Renal cortex interstitium (tissue), 11 donors: ENCODE measurements around the gene KLK8. TPM values are rescaled to one million over a fixed set of nuclear protein-coding genes. Genes with fewer than 3 reads are reported as not detected.

Experiments used
- DNase-seq, 11 donors: peaks; one replicate each; pipeline ENCODE4 v3.0.0-alpha.2; 2013; ENCODE audit warnings: low read depth in 9 of 11, low spot score in 4 of 11; ENCODE audit errors: extremely low read depth in 1 of 11
- polyA plus RNA-seq, 3 donors: library from polyadenylated mRNA; unstranded; fragments of 120-200 nt; gene quantifications; one replicate each; pipeline ENCODE4 v1.2.1, GENCODE V29; 2013; ENCODE audit not compliant: insufficient read length in 3 of 3

KLK8 gene
- polyA plus RNA-seq, 3 donors, result 2.4 to 4.0 (median 3.6) TPM

GRCh38 chr19:51022526-51022925, 21.1 kb upstream of the KLK8 start:
- DNase-seq, result no peak

- peak in 3 of 11 donors; percentile 33 to 49 (median 39) for DNase-seq
These were observed 19.7 kb upstream of the KLK8 start for GRCh38 chr19:51020988-51021651.

DNA sequence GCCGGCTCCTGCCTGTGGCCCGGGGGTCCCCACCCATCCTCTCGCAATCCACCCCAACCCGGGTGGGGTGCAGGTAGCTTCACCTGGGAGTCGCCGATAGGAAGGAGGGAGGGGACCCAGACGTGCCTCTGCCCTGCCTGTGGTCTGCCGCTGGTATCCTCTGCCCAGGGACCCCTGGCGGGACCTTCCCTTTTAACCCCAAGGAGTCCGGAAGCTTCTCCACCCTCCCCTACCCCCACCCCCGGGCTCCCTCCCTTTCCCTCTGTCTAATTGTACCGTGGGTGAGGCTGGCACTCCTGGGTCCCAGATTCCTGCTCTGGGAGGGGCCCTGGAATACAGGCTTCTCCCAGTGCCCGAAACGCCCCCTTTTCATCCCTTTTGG, 18.1 kb upstream of the KLK8 start, which contains the start of gene KLK10:
Gene KLK10, minus strand, starts transcription at position 166 of the 382 bp plus-strand sequence. CDS start 579 bp downstream, outside the sequence.
- DNase-seq, result no peak

GRCh38 chr19:51018745-51019543, 17.5 kb upstream of the KLK8 start:
- no peak for DNase-seq

DNA sequence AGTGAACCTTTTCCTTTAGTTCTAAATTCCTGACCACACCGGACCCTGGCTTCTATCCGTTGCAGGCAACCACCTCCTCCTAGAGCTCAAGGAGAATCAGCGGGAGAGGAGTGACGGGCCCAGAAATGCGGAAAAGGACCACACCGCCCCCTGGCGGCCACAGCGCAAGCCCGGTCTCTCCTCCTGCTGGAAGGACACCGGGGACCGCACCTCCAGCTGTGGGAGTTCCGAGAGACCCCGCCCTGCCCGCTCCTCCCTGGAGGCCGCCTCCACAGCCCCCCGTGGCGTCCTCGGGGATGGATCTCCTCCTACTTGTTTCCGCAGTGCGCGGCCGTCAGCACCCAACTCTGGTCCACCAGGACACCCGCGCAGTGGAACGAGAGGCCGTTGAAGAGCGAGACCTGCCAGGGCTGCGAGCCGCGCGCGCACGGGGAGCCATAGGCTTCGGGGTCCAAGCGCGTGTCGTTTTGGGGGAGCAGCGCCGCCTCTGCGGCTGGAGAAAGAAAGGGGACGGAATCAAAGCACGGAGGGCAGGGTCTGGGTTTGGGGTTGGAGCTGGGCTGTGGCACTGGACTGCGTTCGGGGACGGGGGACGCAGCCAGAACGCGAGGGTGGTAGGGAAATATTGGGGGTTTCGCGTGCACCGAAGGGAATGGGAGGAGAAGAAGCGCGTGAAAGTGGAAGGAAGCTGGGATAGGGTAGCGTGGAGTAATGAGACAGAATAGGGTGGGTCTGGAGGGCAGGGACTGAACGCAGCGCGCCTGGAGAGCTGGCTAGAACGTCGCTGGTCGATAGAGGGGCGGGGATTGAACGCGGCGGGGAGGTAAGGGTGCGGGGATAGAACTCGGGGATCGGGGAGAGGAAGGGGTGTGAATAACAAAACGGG, 15.6 kb upstream of the KLK8 start:
- peak in 6 of 11 donors; percentile 52 to 70 (median 56) for DNase-seq

- no peak for DNase-seq
These were observed 14.4 kb upstream of the KLK8 start for GRCh38 chr19:51015691-51016267.

DNA sequence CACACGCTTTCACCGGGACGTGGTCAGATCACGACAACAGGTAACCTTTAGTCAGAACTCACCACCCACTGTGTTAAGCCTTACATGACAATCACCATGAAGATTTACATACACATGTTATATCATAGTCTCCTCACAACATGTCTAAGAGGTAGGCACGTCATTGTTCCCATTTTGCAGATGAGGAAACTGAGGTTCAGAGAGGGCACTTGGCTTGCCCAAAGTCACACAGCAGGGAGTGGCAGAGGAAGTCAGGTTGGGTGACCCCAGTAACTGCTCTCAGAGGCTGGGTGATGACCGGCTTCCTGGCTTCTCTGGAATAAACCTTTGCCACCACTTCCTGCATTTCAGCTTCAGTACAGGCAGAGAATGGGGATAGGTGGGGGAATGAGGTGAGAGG, 12.8 kb upstream of the KLK8 start:
- no peak for DNase-seq

DNA sequence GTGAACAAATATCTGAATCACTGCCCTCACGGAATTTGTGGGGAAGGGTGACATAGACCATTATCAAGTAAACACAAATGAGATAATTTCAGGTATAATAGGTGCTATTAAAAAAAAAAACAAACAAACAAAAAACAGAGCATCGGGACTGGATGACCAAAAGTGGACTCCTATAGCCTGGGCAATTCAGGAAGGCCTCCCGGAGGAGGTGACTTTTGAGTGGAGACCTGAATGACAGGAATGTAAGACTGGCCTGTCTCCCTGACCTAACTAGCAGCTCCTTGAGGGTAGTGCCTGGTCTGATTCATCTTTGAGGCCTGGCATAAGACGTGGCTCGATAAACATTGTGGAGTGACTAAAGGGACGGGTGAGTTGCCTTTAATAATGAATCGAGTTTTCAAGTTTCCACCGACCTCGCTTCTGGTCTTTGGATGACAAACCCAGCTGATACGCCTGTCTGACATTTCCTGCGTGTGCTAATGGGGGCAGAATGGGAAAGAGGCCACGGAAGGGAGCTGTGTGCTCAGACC, 11.3 kb upstream of the KLK8 start:
- no peak for DNase-seq

- no peak for DNase-seq
These were observed 8.8 kb upstream of the KLK8 start for GRCh38 chr19:51010066-51010795.

- DNase-seq, result no peak
These were observed 7.9 kb upstream of the KLK8 start for GRCh38 chr19:51009061-51009891.

DNA sequence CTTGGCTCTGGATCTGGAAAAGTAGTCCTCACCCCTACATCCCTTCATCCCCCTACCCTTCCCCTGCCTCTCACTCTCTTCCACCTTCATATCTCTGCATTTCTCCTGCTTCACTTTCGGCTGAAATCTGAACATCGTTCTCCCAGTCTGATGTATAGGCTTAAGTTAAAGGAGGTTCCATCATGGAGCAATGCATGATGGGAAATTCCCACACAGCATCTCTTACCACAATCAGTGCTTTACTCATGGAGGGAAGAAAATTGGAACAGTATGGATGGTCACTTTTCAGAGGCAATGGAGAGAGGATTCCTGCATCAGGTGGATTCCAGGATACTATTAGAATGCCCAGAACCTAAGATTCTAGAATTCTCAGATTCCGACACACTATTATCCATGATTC, 6.1 kb upstream of the KLK8 start:
- DNase-seq, result no peak

- DNase-seq, result no peak
These were observed 5.0 kb upstream of the KLK8 start for GRCh38 chr19:51006406-51006805.

DNA sequence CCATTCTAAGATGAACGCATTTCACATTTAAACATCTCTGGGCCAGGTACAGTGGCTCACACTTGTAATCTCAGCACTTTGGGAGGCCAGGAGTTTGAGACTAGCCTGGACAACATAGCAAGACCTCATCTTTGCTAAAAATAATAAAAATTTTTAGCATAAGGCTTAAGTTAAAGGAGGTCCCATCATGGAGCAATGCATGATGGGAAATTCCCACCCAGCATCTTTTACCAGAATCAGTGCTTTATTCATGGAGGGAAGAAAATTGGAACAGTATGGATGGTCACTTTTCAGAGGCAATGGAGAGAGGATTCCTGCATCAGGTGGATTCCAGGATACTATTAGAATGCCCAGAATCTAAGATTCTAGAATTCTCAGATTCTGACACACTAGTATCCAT, 3.8 kb upstream of the KLK8 start:
- DNase-seq, result no peak

DNA sequence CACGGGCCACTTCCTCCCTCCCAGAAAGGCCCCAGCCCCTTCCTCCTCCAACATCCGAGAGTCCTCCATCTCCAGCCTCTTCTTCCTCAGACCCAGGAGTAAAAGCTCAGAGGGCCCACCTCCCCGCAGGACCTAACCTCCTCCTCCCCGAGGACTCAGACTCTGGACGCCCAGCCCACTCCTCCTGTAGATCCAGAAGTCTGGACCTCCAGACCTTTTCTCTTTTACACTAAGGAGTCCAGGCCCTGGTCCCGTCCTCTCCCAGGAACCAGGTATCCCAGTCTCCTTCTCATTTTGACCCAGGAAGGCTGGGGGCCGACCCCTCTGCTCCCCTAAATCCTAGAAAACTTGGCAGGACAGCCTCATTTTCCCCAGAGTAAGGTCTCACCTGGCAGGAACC, 1.9 kb upstream of the KLK8 start:
- no peak for DNase-seq

DNA sequence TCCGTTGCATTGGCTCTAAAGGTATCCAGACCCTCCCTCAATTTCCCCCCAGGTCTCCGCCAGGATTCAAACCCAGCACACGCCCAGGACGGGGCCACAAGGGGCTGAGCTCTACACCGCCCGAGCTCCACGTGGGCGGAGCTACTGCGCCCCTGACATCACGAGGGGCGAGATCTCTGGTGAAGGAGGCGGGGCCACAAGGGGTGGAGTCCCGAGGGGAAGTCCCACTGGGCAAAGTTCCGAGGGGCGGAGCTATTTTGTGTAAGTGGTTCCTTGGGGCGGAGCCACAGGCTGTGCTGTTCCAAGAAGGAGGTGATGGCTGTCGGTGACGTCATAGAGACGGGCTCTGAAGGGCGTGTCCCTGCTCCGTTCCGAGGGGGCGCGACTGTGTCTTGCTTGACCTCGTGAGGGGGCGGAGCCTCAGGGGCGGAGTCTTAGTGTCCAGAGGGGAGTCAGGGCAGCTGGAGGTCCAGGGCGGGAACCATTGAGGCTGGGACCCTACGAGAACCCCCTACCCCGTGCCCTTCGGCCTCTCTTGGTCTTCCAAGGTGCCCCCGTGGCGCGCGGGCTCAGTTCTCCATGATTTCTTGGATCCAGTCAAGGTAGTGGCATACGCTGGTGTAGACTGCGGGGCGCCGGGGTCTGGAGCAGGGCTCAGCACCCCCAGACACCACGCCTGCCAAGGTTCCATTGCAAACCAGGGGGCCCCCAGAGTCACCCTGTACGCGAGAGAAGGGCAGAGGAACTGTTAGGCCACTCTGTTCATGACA, 1.3 kb upstream of the KLK8 start:
- peak in 4 of 11 donors; percentile 22 to 44 (median 40) for DNase-seq

DNA sequence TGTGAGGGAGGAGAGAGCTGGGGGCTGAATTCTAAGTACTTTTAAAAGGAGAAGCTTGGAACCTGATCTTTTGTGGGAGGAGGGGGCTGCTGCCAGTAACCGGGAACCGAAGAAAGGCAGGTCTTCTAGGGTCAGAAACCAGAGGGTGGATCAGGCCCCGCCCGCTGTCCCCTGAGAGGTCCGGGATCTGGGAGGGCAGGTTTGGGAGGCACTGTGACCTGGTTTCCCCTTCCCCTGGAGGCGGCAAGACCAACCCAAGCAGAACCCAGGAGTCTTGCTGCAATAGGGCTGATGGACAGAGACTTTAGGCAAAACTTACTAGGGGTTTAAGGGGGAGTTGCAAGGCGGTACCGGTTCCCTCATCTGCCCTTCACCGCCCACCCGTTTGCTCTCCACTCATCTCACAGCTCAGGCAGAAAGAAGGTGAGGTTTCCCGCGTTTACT, 707 bp upstream of the KLK8 start:
- peak in 5 of 11 donors; percentile 25 to 63 (median 47) for DNase-seq

GRCh38 chr19:51000981-51001380, 423 bp downstream of the KLK8 start:
- DNase-seq, result no peak
